ENCODE data around the gene SHROOM1. TPM values are rescaled to one million over a fixed set of nuclear protein-coding genes. Genes with fewer than 3 reads are reported as not detected.
"Not testable (repeated sequence)": the region's sequence is repeated elsewhere in the genome, so short reads cannot be mapped to it uniquely, and the experiment has no call there.

Gene SHROOM1
- polyA plus RNA-seq (ENCODE audit: insufficient read length in 10 of 10): 1 to 10 TPM; 1.2 to 5.2 (median 2.8) TPM
- long read RNA-seq, donor 1: 0 reads
- long read RNA-seq, donor 2, partial matches to known transcripts: 0 of 2 reads
- long read RNA-seq, donor 2, other reads (novel, unspliced or antisense): 0 of 2 reads
- long read RNA-seq, donor 3: 0 reads
- long read RNA-seq, donor 4, partial matches to known transcripts: 0 of 1 reads
- long read RNA-seq, donor 4, other reads (novel, unspliced or antisense): 0 of 1 reads
- long read RNA-seq, donor 5, partial matches to known transcripts: 0 of 1 reads
- long read RNA-seq, donor 5, other reads (novel, unspliced or antisense): 0 of 1 reads
- long read RNA-seq, donor 6, partial matches to known transcripts: 0 of 1 reads
- long read RNA-seq, donor 6, other reads (novel, unspliced or antisense): 0 of 1 reads
- long read RNA-seq, donor 7: 0 reads
- long read RNA-seq, donor 8, partial matches to known transcripts: 0 of 1 reads
- long read RNA-seq, donor 8, other reads (novel, unspliced or antisense): 0 of 1 reads
- long read RNA-seq, donor 9: 0 reads

- DNase-seq: peak in 1 of 3 donors; percentile 73
These were observed at the start of gene SHROOM1 for GRCh38 chr5:132830436-132831094. Gene SHROOM1 (minus strand): TSS chr5:132830647. CDS start chr5:132826140, 4,507 bp downstream.

- DNase-seq: peak; percentile 19 to 30 (median 24)
These were observed 47.5 kb upstream of the SHROOM1 start for GRCh38 chr5:132877938-132878337.

GRCh38 chr5:132877466-132877865 lies 47.0 kb upstream of the SHROOM1 start:
- DNase-seq: no peak

- no peak for DNase-seq
These were observed 45.7 kb upstream of the SHROOM1 start for GRCh38 chr5:132876020-132876759.

- no peak for DNase-seq
These were observed 43.5 kb upstream of the SHROOM1 start for GRCh38 chr5:132873930-132874271.

GRCh38 chr5:132873119-132873929 lies 42.9 kb upstream of the SHROOM1 start, which contains the start of gene LEAP2:
Gene LEAP2 (plus strand): TSS chr5:132873668. CDS start chr5:132873695, 27 bp downstream.
- DNase-seq: no peak

- no peak for DNase-seq
These were observed 42.3 kb upstream of the SHROOM1 start for GRCh38 chr5:132872788-132873118.

- DNase-seq: no peak
These were observed 41.2 kb upstream of the SHROOM1 start for GRCh38 chr5:132871459-132872284.

- no peak for DNase-seq
These were observed 40.4 kb upstream of the SHROOM1 start for GRCh38 chr5:132870801-132871200.

GRCh38 chr5:132868754-132869153 lies 38.3 kb upstream of the SHROOM1 start:
- DNase-seq: no peak

- DNase-seq: no peak
These were observed 36.6 kb upstream of the SHROOM1 start for GRCh38 chr5:132867046-132867451.

- DNase-seq: peak; percentile 99 to 100 (median 99)
These were observed 36.0 kb upstream of the SHROOM1 start, which contains the start of the genes GDF9 and UQCRQ for GRCh38 chr5:132866342-132867045. Gene GDF9 (minus strand): TSS chr5:132866469. CDS start chr5:132864533, 1,936 bp downstream. Gene UQCRQ (plus strand): TSS chr5:132866642. CDS start chr5:132866882, 240 bp downstream.

- DNase-seq: no peak
These were observed 35.4 kb upstream of the SHROOM1 start for GRCh38 chr5:132865668-132866341.

GRCh38 chr5:132860742-132861141 lies 30.3 kb upstream of the SHROOM1 start:
- DNase-seq: no peak

- DNase-seq: no peak
These were observed 29.5 kb upstream of the SHROOM1 start for GRCh38 chr5:132859889-132860437.

GRCh38 chr5:132856011-132856410 lies 25.6 kb upstream of the SHROOM1 start:
- DNase-seq: no peak

GRCh38 chr5:132854992-132855391 lies 24.5 kb upstream of the SHROOM1 start:
- DNase-seq: not testable (repeated sequence)

GRCh38 chr5:132854301-132854700 lies 23.9 kb upstream of the SHROOM1 start:
- no peak for DNase-seq

- DNase-seq: no peak
These were observed 23.3 kb upstream of the SHROOM1 start for GRCh38 chr5:132853790-132854189.
